Stimulated activated CD8-positive, alpha-beta memory T cell treated with anti-CD3 and anti-CD28 coated beads, Interleukin-12 subunit alpha, Interleukin-12 subunit beta, amount 100 ng/mL, for 4 hours (primary cell): Measurements from ENCODE around the gene PAGE2B.
"Not testable (repeated sequence)": the region's sequence is repeated elsewhere in the genome, so short reads cannot be mapped to it uniquely, and the experiment has no call there.

Experiments used
- DNase-seq: peaks from one replicate; pipeline ENCODE4 v3.0.0-alpha.2; 2020; ENCODE audit warnings: low read depth

PAGE2B gene

GRCh38 chrX:55074851-55075467 is at the start of gene PAGE2B:
TSS of gene PAGE2B (plus strand) at chrX:55075030. CDS start at chrX:55076042, 1,012 bp downstream.
- DNase-seq = no peak

GRCh38 chrX:55026143-55026542 is 48.7 kb upstream of the PAGE2B start:
- DNase-seq = no peak

- DNase-seq = no peak
Measured at GRCh38 chrX:55026840-55027239, 48.0 kb upstream of the PAGE2B start.

- DNase-seq = no peak
Measured at GRCh38 chrX:55028040-55028439, 46.8 kb upstream of the PAGE2B start.

GRCh38 chrX:55028611-55029010 is 46.2 kb upstream of the PAGE2B start:
- no peak for DNase-seq

- DNase-seq = no peak
Measured at GRCh38 chrX:55029291-55029690, 45.5 kb upstream of the PAGE2B start.

- no peak for DNase-seq
Measured at GRCh38 chrX:55030271-55031205, 44.3 kb upstream of the PAGE2B start, which contains the start of gene ALAS2. TSS of gene ALAS2 (minus strand) at chrX:55030977. CDS start at chrX:55026000, 4,977 bp downstream.

- no peak for DNase-seq
Measured at GRCh38 chrX:55033429-55033828, 41.4 kb upstream of the PAGE2B start.

GRCh38 chrX:55039471-55039870 is 35.4 kb upstream of the PAGE2B start:
- no peak for DNase-seq

GRCh38 chrX:55041514-55041913 is 33.3 kb upstream of the PAGE2B start:
- DNase-seq = no peak

- DNase-seq = not testable (repeated sequence)
Measured at GRCh38 chrX:55050599-55050998, 24.2 kb upstream of the PAGE2B start.

- no peak for DNase-seq
Measured at GRCh38 chrX:55056820-55057674, 17.8 kb upstream of the PAGE2B start.

- no peak for DNase-seq
Measured at GRCh38 chrX:55057675-55058249, 17.1 kb upstream of the PAGE2B start.

- not testable (repeated sequence) for DNase-seq
Measured at GRCh38 chrX:55067180-55067579, 7.7 kb upstream of the PAGE2B start.

- DNase-seq = no peak
Measured at GRCh38 chrX:55072286-55072685, 2.5 kb upstream of the PAGE2B start.

- DNase-seq = no peak
Measured at GRCh38 chrX:55088795-55089489, 14.1 kb downstream of the PAGE2B start, which contains the start of gene PAGE2. TSS of gene PAGE2 (plus strand) at chrX:55089018. CDS start at chrX:55090021, 1,003 bp downstream.

GRCh38 chrX:55098691-55099090 is 23.9 kb downstream of the PAGE2B start:
- DNase-seq = no peak

- DNase-seq = no peak
Measured at GRCh38 chrX:55099162-55099561, 24.3 kb downstream of the PAGE2B start.

- no peak for DNase-seq
Measured at GRCh38 chrX:55102754-55103153, 27.9 kb downstream of the PAGE2B start.

GRCh38 chrX:55107262-55107661 is 32.4 kb downstream of the PAGE2B start:
- no peak for DNase-seq

GRCh38 chrX:55107911-55108310 is 33.1 kb downstream of the PAGE2B start:
- DNase-seq = no peak
